KMS-11 (cell line): ENCODE results near the gene PPFIBP2.

Experiments
- H2AFZ ChIP-seq: fragments of 200-600 bp; sonication (generic); 2 replicates; pipeline ENCODE4 v1.6.1; 2016; ENCODE audit warnings: antibody characterized with exemption, mixed run types, low read depth
- H3K27ac ChIP-seq: fragments of 200-600 bp; sonication (generic); 2 replicates; pipeline ENCODE4 v1.6.1; 2016; ENCODE audit warnings: mild to moderate bottlenecking, mixed run types
- H3K27me3 ChIP-seq: fragments of 200-600 bp; sonication (generic); 2 replicates; pipeline ENCODE4 v1.6.1; 2017; ENCODE audit warnings: mild to moderate bottlenecking, low read depth, mixed run types, moderate library complexity; ENCODE audit not compliant: insufficient read depth
- H3K36me3 ChIP-seq: fragments of 200-600 bp; sonication (generic); 2 replicates; pipeline ENCODE4 v1.6.1; 2017; ENCODE audit warnings: mild to moderate bottlenecking, mixed run types; ENCODE audit not compliant: insufficient read depth
- H3K4me1 ChIP-seq: fragments of 200-600 bp; sonication (generic); 2 replicates; pipeline ENCODE4 v1.6.1; 2016; ENCODE audit warnings: mild to moderate bottlenecking, low read depth, mixed run types; ENCODE audit not compliant: poor library complexity, severe bottlenecking
- H3K4me2 ChIP-seq: fragments of 200-600 bp; sonication (generic); 2 replicates; pipeline ENCODE4 v1.7.0; 2016; ENCODE audit warnings: mild to moderate bottlenecking, mixed run types
- H3K4me3 ChIP-seq: fragments of 200-600 bp; sonication (generic); IDR thresholded peaks from 2 replicates; pipeline ENCODE4 v1.6.1; 2017; ENCODE audit warnings: low read depth, low read length, mixed read lengths; ENCODE audit not compliant: insufficient read depth
- H3K79me2 ChIP-seq: fragments of 200-600 bp; sonication (generic); 2 replicates; pipeline ENCODE4 v1.6.1; 2016; ENCODE audit warnings: low read depth, mixed run types; ENCODE audit not compliant: insufficient read depth
- H3K9ac ChIP-seq: fragments of 200-600 bp; sonication (generic); 2 replicates; pipeline ENCODE4 v1.6.1; 2016; ENCODE audit warnings: mild to moderate bottlenecking, mixed run types
- H4K20me1 ChIP-seq: fragments of 200-600 bp; sonication (generic); 2 replicates; pipeline ENCODE4 v1.6.1; 2016; ENCODE audit warnings: mild to moderate bottlenecking, mixed run types; ENCODE audit not compliant: insufficient read depth
- TF ChIP-seq, protein P1 (sequence below): fragments of 200-600 bp; sonication (generic); conservative IDR thresholded peaks from 2 replicates; pipeline ENCODE4 v1.6.1; 2017; ENCODE audit warnings: low read depth, mild to moderate bottlenecking, antibody characterized with exemption, low read length, moderate library complexity, mixed read lengths

Gene PPFIBP2

GRCh38 chr11:7628660-7629059 lies 114.9 kb downstream of the PPFIBP2 start:
- TF ChIP-seq, protein P1, sequence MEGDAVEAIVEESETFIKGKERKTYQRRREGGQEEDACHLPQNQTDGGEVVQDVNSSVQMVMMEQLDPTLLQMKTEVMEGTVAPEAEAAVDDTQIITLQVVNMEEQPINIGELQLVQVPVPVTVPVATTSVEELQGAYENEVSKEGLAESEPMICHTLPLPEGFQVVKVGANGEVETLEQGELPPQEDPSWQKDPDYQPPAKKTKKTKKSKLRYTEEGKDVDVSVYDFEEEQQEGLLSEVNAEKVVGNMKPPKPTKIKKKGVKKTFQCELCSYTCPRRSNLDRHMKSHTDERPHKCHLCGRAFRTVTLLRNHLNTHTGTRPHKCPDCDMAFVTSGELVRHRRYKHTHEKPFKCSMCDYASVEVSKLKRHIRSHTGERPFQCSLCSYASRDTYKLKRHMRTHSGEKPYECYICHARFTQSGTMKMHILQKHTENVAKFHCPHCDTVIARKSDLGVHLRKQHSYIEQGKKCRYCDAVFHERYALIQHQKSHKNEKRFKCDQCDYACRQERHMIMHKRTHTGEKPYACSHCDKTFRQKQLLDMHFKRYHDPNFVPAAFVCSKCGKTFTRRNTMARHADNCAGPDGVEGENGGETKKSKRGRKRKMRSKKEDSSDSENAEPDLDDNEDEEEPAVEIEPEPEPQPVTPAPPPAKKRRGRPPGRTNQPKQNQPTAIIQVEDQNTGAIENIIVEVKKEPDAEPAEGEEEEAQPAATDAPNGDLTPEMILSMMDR: no peak
- Histone ChIP-seq H3K36me3 (no peaks in the 10 kb centered on the region), H3K79me2 (no peaks in the 10 kb centered on the region), H2AFZ (no peak overlapping the region), H3K4me2 (no peak overlapping the region), H3K27me3 (no peaks in the 10 kb centered on the region), H3K27ac (no peak overlapping the region), H4K20me1 (no peaks in the 10 kb centered on the region), H3K9ac (no peak overlapping the region), H3K4me1 (no peaks in the 10 kb centered on the region), H3K4me3 (no peak overlapping the region)

DNA sequence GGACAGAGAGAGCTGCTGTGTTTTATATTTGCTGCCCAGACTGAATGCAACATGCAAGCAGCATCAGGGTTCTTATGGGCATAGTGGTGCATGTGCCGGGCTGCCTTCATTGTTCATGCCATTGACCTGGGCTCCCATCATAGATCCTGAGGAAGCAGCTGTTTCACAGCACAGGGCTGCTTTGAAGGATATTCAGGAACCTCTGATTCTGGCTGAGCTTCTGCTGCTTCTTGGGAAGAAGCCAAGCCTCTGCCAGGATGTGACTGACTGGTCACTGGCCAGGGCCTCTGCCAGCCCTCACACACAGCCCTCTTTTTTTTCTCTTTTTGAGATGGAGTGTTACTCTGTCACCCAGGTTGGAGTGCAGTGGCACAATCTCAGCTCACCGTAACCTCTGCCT lies 116.2 kb downstream of the PPFIBP2 start:
- no peak overlapping the region for H3K4me3 ChIP-seq
- TF ChIP-seq, protein P1: no peak
- no peaks in the 10 kb centered on the region for H3K4me1 ChIP-seq
- no peak overlapping the region for H3K4me2 ChIP-seq
- H2AFZ ChIP-seq: no peak overlapping the region
- no peaks in the 10 kb centered on the region for H4K20me1 ChIP-seq
- no peaks in the 10 kb centered on the region for H3K27me3 ChIP-seq
- no peaks in the 10 kb centered on the region for H3K79me2 ChIP-seq
- no peak overlapping the region for H3K27ac ChIP-seq
- no peaks in the 10 kb centered on the region for H3K36me3 ChIP-seq
- no peak overlapping the region for H3K9ac ChIP-seq

- no peak overlapping the region for H3K4me2 ChIP-seq
- no peaks in the 10 kb centered on the region for H3K4me1 ChIP-seq
- TF ChIP-seq, protein P1: no peak
- no peak overlapping the region for H3K27ac ChIP-seq
- H2AFZ ChIP-seq: no peak overlapping the region
- no peaks in the 10 kb centered on the region for H3K27me3 ChIP-seq
- H3K79me2 ChIP-seq: no peaks in the 10 kb centered on the region
- H3K4me3 ChIP-seq: no peak overlapping the region
- no peak overlapping the region for H3K9ac ChIP-seq
- no peaks in the 10 kb centered on the region for H3K36me3 ChIP-seq
- no peaks in the 10 kb centered on the region for H4K20me1 ChIP-seq
These were observed 118.4 kb downstream of the PPFIBP2 start for GRCh38 chr11:7632211-7632610.

GRCh38 chr11:7635137-7635536 lies 121.3 kb downstream of the PPFIBP2 start:
- H2AFZ ChIP-seq: no peak overlapping the region
- no peak overlapping the region for H3K4me2 ChIP-seq
- H3K79me2 ChIP-seq: no peaks in the 10 kb centered on the region
- no peak overlapping the region for H3K4me3 ChIP-seq
- TF ChIP-seq, protein P1: no peak
- no peaks in the 10 kb centered on the region for H3K27me3 ChIP-seq
- H3K4me1 ChIP-seq: no peaks in the 10 kb centered on the region
- H3K9ac ChIP-seq: no peak overlapping the region
- no peaks in the 10 kb centered on the region for H3K36me3 ChIP-seq
- no peak overlapping the region for H3K27ac ChIP-seq
- no peaks in the 10 kb centered on the region for H4K20me1 ChIP-seq
